Measurements from ENCODE around the gene ADGRB3.
A peak's percentile ranks its signal among the peaks of the same experiment; 100 is the strongest.

The ADGRB3 gene

GRCh38 chr6:68634726-68635411 lies at the start of gene ADGRB3:
TSS of gene ADGRB3 (plus strand) at chr6:68635282. CDS start at chr6:68638676, 3,394 bp downstream.
- TF ChIP-seq GATA3 (IDR thresholded peaks at IDR 0.05; ENCODE audit: low read depth, low read length) (no peak), GATA2 (IDR thresholded peaks at IDR 0.05; ENCODE audit: low read depth, low read length) (no peak)

- no peak for TF ChIP-seq GATA2 (IDR thresholded peaks at IDR 0.05; ENCODE audit: low read depth, low read length)
- no peak for TF ChIP-seq GATA3 (IDR thresholded peaks at IDR 0.05; ENCODE audit: low read depth, low read length)
Observed at GRCh38 chr6:68593558-68593957, 41.5 kb upstream of the ADGRB3 start.

- TF ChIP-seq GATA2 (IDR thresholded peaks at IDR 0.05; ENCODE audit: low read depth, low read length) (no peak), GATA3 (IDR thresholded peaks at IDR 0.05; ENCODE audit: low read depth, low read length) (no peak)
Observed at GRCh38 chr6:68597642-68598041, 37.4 kb upstream of the ADGRB3 start.

GRCh38 chr6:68615938-68616337 lies 19.1 kb upstream of the ADGRB3 start:
- TF ChIP-seq GATA2 (IDR thresholded peaks at IDR 0.05; ENCODE audit: low read depth, low read length), result no peak
- TF ChIP-seq GATA3 (IDR thresholded peaks at IDR 0.05; ENCODE audit: low read depth, low read length), result no peak

- no peak for TF ChIP-seq GATA3 (IDR thresholded peaks at IDR 0.05; ENCODE audit: low read depth, low read length)
- TF ChIP-seq GATA2 (IDR thresholded peaks at IDR 0.05; ENCODE audit: low read depth, low read length), result no peak
Observed at GRCh38 chr6:68625998-68626397, 9.1 kb upstream of the ADGRB3 start.

GRCh38 chr6:68628161-68628560 lies 6.9 kb upstream of the ADGRB3 start:
- TF ChIP-seq GATA2 (IDR thresholded peaks at IDR 0.05; ENCODE audit: low read depth, low read length) (no peak), GATA3 (IDR thresholded peaks at IDR 0.05; ENCODE audit: low read depth, low read length) (no peak)

GRCh38 chr6:68632734-68633133 lies 2.3 kb upstream of the ADGRB3 start:
- no peak for TF ChIP-seq GATA3 (IDR thresholded peaks at IDR 0.05; ENCODE audit: low read depth, low read length)
- no peak for TF ChIP-seq GATA2 (IDR thresholded peaks at IDR 0.05; ENCODE audit: low read depth, low read length)

- no peak for TF ChIP-seq GATA3 (IDR thresholded peaks at IDR 0.05; ENCODE audit: low read depth, low read length)
- no peak; the same call in 1 of the 2 replicates for TF ChIP-seq GATA2 (IDR thresholded peaks at IDR 0.05; ENCODE audit: low read depth, low read length)
Observed at GRCh38 chr6:68633281-68633971, 1.7 kb upstream of the ADGRB3 start.

- TF ChIP-seq GATA2 (IDR thresholded peaks at IDR 0.05; ENCODE audit: low read depth, low read length) (no peak; the same call in 1 of the 2 replicates), GATA3 (IDR thresholded peaks at IDR 0.05; ENCODE audit: low read depth, low read length) (0 out of 2 replicates have a peak, but pooled peaks have one; percentile 23)
Observed at GRCh38 chr6:68633972-68634725, 933 bp upstream of the ADGRB3 start.

GRCh38 chr6:68635412-68635705 lies 277 bp downstream of the ADGRB3 start:
- TF ChIP-seq GATA2 (IDR thresholded peaks at IDR 0.05; ENCODE audit: low read depth, low read length), result peak; percentile 30; the same call in 1 of the 2 replicates
- no peak for TF ChIP-seq GATA3 (IDR thresholded peaks at IDR 0.05; ENCODE audit: low read depth, low read length)

GRCh38 chr6:68635706-68636513 lies 828 bp downstream of the ADGRB3 start:
- TF ChIP-seq GATA2 (IDR thresholded peaks at IDR 0.05; ENCODE audit: low read depth, low read length), result no peak
- TF ChIP-seq GATA3 (IDR thresholded peaks at IDR 0.05; ENCODE audit: low read depth, low read length), result no peak

- TF ChIP-seq GATA2 (IDR thresholded peaks at IDR 0.05; ENCODE audit: low read depth, low read length) (no peak), GATA3 (IDR thresholded peaks at IDR 0.05; ENCODE audit: low read depth, low read length) (no peak)
Observed at GRCh38 chr6:68636666-68637065, 1.6 kb downstream of the ADGRB3 start.

GRCh38 chr6:68637071-68637470 lies 2.0 kb downstream of the ADGRB3 start:
- TF ChIP-seq GATA3 (IDR thresholded peaks at IDR 0.05; ENCODE audit: low read depth, low read length) (no peak), GATA2 (IDR thresholded peaks at IDR 0.05; ENCODE audit: low read depth, low read length) (no peak)

GRCh38 chr6:68637782-68638181 lies 2.7 kb downstream of the ADGRB3 start:
- TF ChIP-seq GATA2 (IDR thresholded peaks at IDR 0.05; ENCODE audit: low read depth, low read length), result no peak

All from SH-SY5Y (cell line).